Measurements from ENCODE around the gene P3H1. TPM values are rescaled to one million over a fixed set of nuclear protein-coding genes. Genes with fewer than 3 reads are reported as not detected.

Gene P3H1
- total RNA-seq, 6 experiments from 2014 or later = 19.7 to 25.3 (median 21.6) TPM

DNA sequence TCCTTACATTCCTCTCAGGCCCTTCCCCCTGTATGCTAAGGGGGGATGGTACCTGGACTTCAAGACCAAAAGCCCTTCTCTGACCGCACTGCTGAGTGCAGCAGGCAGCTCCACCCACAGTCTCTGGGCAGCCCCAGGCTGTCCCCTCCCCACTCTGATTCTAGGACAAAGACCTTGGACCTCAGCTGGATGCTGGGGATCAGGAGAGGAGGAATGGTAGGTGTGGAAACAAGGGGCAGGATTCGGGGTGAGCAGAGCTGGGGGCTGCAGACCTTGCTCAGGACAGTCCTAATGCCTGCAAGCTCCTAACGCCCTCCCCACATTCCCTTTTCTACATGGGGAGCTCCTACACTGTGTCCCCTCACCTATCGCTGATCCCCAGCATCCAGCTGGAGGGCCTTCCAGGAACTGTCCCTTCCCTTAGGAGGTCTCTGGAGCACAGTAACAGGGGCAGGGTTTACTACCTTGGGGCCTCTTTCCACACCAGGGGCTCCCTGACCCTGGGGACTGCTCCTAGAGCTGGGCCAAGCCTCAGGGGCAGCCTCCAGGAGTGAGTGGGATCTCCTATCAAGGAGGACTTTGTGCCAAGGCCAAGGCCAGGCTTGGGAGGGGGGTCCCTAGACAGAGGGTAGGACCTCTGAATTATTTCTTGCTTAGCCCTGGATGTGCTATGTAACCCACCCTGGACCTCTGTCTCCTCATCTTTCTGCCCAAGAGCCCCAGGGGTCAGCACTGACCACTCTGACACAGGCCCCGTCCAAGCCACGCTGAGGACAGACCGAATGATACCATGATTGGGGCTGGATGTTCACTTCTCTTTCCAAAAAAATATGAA is 32.4 kb downstream of the P3H1 start:
- DNase-seq = no peak
- no peaks in the 10 kb centered on the region for H3K9me3 ChIP-seq

GRCh38 chr1:42733415-42734200 is 33.2 kb downstream of the P3H1 start:
- ATAC-seq = no peak
- Histone ChIP-seq H3K27me3 (no peaks in the 10 kb centered on the region), H3K27ac (no peak overlapping the region), H3K36me3 (no peaks in the 10 kb centered on the region), H3K4me3 (no peak overlapping the region), H3K9me3 (no peaks in the 10 kb centered on the region), H3K4me1 (peaks cover 0 to 7% (median 0%) of the 10 kb centered on the region in 4 donors)
- intact Hi-C loops (cut with DNase I) = no loop called here
- no peak for DNase-seq
- TF ChIP-seq POLR2A (IDR thresholded peaks at IDR 0.05) = no peak
- TF ChIP-seq, protein P1, sequence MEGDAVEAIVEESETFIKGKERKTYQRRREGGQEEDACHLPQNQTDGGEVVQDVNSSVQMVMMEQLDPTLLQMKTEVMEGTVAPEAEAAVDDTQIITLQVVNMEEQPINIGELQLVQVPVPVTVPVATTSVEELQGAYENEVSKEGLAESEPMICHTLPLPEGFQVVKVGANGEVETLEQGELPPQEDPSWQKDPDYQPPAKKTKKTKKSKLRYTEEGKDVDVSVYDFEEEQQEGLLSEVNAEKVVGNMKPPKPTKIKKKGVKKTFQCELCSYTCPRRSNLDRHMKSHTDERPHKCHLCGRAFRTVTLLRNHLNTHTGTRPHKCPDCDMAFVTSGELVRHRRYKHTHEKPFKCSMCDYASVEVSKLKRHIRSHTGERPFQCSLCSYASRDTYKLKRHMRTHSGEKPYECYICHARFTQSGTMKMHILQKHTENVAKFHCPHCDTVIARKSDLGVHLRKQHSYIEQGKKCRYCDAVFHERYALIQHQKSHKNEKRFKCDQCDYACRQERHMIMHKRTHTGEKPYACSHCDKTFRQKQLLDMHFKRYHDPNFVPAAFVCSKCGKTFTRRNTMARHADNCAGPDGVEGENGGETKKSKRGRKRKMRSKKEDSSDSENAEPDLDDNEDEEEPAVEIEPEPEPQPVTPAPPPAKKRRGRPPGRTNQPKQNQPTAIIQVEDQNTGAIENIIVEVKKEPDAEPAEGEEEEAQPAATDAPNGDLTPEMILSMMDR (IDR thresholded peaks at IDR 0.05) = no peak
- 88% methylated on average over 7 of the region's 12 CpGs for WGBS (ENCODE audit: insufficient coverage, low coverage, low lambda C conversion rate, missing lambda C conversion rate)

More for the DNA sequence above, 32.4 kb downstream of the P3H1 start:
- Histone ChIP-seq H3K36me3 (no peaks in the 10 kb centered on the region), H3K27me3 (no peaks in the 10 kb centered on the region), H3K4me1 (peaks cover 0 to 7% (median 0%) of the 10 kb centered on the region in 4 donors), H3K4me3 (no peak overlapping the region), H3K27ac (no peak overlapping the region)
- TF ChIP-seq, protein P1 (IDR thresholded peaks at IDR 0.05) = no peak
- TF ChIP-seq POLR2A (IDR thresholded peaks at IDR 0.05) = no peak
- WGBS (ENCODE audit: insufficient coverage, low coverage, low lambda C conversion rate, missing lambda C conversion rate) = 100% methylated on average over 2 of the region's 7 CpGs
- ATAC-seq = no peak
- intact Hi-C loops (cut with DNase I) = no loop called here

GRCh38 chr1:42732126-42732680 is 34.6 kb downstream of the P3H1 start:
- Histone ChIP-seq H3K9me3 (no peaks in the 10 kb centered on the region), H3K27ac (no peak overlapping the region), H3K36me3 (no peaks in the 10 kb centered on the region), H3K4me3 (no peak overlapping the region), H3K27me3 (no peaks in the 10 kb centered on the region), H3K4me1 (peaks cover 0 to 3% (median 0%) of the 10 kb centered on the region in 4 donors)
- TF ChIP-seq POLR2A (IDR thresholded peaks at IDR 0.05) = no peak
- TF ChIP-seq, protein P1 (IDR thresholded peaks at IDR 0.05) = no peak
- DNase-seq (peak in 1 of 3 donors; percentile 16), ATAC-seq (no peak)
- 75% methylated on average over 10 of the region's 10 CpGs for WGBS (ENCODE audit: insufficient coverage, low coverage, low lambda C conversion rate, missing lambda C conversion rate)
- intact Hi-C loops (cut with DNase I) = no loop called here

DNA sequence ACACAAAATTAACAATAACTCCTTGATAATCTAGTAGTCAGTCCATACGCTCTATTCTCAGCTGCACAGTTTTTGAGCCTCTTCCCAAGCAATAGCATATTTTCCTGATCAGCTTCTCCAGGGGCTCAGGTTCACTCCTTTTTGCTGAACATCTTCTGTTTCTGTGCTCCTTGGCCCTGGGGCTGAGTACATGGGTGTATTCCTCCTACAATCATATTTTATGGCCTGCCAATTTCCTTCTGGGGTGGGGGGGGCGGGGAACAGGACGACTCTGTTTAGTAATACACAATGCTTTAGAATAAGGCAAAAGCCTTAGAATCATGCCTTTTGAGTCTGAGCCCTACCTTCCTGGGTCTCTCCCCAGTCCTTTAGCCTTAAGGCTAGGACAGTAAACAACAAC is 35.2 kb downstream of the P3H1 start:
- ATAC-seq (no peak), DNase-seq (no peak)
- Histone ChIP-seq H3K27me3 (no peaks in the 10 kb centered on the region), H3K4me1 (no peaks in the 10 kb centered on the region), H3K9me3 (no peaks in the 10 kb centered on the region), H3K27ac (no peak overlapping the region), H3K36me3 (no peaks in the 10 kb centered on the region), H3K4me3 (no peak overlapping the region)
- TF ChIP-seq POLR2A (IDR thresholded peaks at IDR 0.05) = no peak
- TF ChIP-seq, protein P1 (IDR thresholded peaks at IDR 0.05) = no peak
- intact Hi-C loops (cut with DNase I) = no loop called here
- 56% methylated on average over 3 of the region's 3 CpGs for WGBS (ENCODE audit: insufficient coverage, low coverage, low lambda C conversion rate, missing lambda C conversion rate)

Measured in right lobe of liver (tissue), 6 donors.